Measurements from ENCODE around the gene LGALSL.

DNA sequence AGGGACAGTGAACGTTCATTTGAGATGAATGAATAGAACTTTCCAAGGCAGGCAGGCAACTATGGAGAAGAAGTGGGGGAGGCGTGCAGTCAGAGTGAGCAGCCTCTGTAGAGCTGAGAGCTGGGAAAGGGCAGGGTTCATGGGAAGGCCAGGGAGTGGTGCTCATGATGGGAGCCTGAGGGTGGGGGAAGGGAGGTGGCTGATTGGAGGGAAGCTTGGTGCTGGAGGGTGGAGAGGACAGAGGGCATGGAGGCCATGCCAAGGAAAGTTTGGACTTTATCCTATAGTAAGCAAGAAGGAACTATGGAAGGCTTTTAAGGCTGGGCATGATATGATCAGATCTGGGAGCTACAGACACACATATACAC, 47.6 kb upstream of the LGALSL start:
- no peak for TF ChIP-seq RFX5 (IDR thresholded peaks at IDR 0.05; ENCODE audit: low read depth, low read length)
- TF ChIP-seq DMAP1 (CRISPR knock-in tag; IDR thresholded peaks at IDR 0.05): no peak
- TF ChIP-seq, protein P1, sequence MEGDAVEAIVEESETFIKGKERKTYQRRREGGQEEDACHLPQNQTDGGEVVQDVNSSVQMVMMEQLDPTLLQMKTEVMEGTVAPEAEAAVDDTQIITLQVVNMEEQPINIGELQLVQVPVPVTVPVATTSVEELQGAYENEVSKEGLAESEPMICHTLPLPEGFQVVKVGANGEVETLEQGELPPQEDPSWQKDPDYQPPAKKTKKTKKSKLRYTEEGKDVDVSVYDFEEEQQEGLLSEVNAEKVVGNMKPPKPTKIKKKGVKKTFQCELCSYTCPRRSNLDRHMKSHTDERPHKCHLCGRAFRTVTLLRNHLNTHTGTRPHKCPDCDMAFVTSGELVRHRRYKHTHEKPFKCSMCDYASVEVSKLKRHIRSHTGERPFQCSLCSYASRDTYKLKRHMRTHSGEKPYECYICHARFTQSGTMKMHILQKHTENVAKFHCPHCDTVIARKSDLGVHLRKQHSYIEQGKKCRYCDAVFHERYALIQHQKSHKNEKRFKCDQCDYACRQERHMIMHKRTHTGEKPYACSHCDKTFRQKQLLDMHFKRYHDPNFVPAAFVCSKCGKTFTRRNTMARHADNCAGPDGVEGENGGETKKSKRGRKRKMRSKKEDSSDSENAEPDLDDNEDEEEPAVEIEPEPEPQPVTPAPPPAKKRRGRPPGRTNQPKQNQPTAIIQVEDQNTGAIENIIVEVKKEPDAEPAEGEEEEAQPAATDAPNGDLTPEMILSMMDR (CRISPR knock-in tag; IDR thresholded peaks at IDR 0.05): no peak
- no peak for TF ChIP-seq MTA1 (CRISPR knock-in tag; IDR thresholded peaks at IDR 0.05; ENCODE audit: borderline replicate concordance)
- TF ChIP-seq, protein P2, sequence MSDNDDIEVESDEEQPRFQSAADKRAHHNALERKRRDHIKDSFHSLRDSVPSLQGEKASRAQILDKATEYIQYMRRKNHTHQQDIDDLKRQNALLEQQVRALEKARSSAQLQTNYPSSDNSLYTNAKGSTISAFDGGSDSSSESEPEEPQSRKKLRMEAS (IDR thresholded peaks at IDR 0.05): no peak
- TF ChIP-seq ZNF143 (CRISPR knock-in tag; IDR thresholded peaks at IDR 0.05): no peak
- TF ChIP-seq SP5 (CRISPR knock-in tag; IDR thresholded peaks at IDR 0.05; ENCODE audit: borderline replicate concordance, low read depth): no peak
- TF ChIP-seq, protein P3, sequence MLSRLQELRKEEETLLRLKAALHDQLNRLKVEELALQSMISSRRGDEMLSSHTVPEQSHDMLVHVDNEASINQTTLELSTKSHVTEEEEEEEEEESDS (CRISPR knock-in tag; IDR thresholded peaks at IDR 0.05; ENCODE audit: borderline replicate concordance): no peak
- no peak for TF ChIP-seq ELF4 (CRISPR knock-in tag; IDR thresholded peaks at IDR 0.05; ENCODE audit: borderline replicate concordance)
